ENCODE results near the gene ZP3.

GRCh38 chr7:76397409-76398183 is 27.2 kb upstream of the ZP3 start:
- TF ChIP-seq ATF3 (IDR thresholded peaks at IDR 0.05; ENCODE audit: insufficient read depth, low read depth, low read length) (no peak), EZH2 (IDR thresholded peaks at IDR 0.05; ENCODE audit: low read depth, low read length, severe bottlenecking) (no peak), RAD21 (IDR thresholded peaks at IDR 0.05 in 1 of 2, conservative IDR thresholded peaks at IDR 0.05 in 1 of 2; ENCODE audit: low read depth in 2 of 2, low read length in 2 of 2) (no peak)
